GM13977 (cell line): ENCODE data around the gene VSIR.

ENCODE experiments used
- DNase-seq: peaks from one replicate; pipeline ENCODE4 v3.0.0; 2012; ENCODE audit warnings: low spot score
- in situ Hi-C: fragments of 300-500 bp; cut with MboI; formaldehyde crosslinking; loops from one replicate; pipeline ENCODE4 v1.12.0; 2022; ENCODE audit warnings: low sequenced_read_pairs, low pct_unique_long_range_greater_than_20kb, mixed read lengths, inconsistent platforms; ENCODE audit not compliant: unreplicated experiment
- TF ChIP-seq, protein P1 (sequence below): IDR thresholded peaks from 2 replicates; pipeline ENCODE4 v1.5.1; 2012; ENCODE audit warnings: mild to moderate bottlenecking, control low read depth; ENCODE audit not compliant: insufficient read depth; ENCODE audit errors: extremely low read depth, missing control alignments

The VSIR gene

DNA sequence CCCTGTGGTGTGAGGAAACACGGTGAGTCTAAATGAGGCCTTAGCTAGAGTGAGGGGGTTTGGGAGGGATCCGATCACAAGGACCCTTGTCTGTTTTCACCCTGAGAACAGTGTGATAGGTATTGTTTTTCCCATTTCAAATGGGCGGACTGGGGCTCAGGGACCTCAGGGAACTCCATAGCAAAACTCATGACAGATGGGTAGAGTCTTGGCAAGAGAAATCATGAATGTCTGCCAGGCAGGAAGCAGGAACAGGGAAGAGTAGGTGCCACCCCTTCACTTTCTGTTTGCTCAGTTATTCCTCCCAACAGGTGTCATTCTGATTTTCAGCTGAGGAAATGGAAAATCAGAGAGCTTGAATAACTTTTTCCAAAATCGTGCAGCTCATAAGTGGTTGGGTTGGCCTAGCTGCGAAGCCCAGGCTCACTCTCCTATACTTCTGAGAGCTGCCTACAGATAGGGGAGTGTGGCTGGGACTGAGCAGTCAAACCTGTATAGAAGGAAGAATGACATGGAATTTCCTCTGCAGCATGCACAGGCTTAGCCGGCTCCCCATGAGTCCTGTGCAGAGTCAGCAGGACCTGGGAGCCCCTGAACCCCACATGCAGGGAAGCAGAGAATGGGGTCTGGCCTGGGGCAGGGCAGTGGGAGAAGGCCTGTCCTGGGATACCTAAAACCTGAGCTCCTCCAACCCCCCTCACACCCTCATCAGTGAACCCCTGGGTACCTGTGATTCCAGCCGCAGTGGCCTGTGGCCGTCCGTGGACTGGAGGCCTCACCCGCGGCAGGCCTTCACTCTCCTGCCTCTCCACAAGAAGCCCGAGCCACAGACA is 36.1 kb downstream of the VSIR start:
- in situ Hi-C loops, result no loop called here
- DNase-seq, result no peak
- TF ChIP-seq, protein P1, sequence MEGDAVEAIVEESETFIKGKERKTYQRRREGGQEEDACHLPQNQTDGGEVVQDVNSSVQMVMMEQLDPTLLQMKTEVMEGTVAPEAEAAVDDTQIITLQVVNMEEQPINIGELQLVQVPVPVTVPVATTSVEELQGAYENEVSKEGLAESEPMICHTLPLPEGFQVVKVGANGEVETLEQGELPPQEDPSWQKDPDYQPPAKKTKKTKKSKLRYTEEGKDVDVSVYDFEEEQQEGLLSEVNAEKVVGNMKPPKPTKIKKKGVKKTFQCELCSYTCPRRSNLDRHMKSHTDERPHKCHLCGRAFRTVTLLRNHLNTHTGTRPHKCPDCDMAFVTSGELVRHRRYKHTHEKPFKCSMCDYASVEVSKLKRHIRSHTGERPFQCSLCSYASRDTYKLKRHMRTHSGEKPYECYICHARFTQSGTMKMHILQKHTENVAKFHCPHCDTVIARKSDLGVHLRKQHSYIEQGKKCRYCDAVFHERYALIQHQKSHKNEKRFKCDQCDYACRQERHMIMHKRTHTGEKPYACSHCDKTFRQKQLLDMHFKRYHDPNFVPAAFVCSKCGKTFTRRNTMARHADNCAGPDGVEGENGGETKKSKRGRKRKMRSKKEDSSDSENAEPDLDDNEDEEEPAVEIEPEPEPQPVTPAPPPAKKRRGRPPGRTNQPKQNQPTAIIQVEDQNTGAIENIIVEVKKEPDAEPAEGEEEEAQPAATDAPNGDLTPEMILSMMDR, result no peak

DNA sequence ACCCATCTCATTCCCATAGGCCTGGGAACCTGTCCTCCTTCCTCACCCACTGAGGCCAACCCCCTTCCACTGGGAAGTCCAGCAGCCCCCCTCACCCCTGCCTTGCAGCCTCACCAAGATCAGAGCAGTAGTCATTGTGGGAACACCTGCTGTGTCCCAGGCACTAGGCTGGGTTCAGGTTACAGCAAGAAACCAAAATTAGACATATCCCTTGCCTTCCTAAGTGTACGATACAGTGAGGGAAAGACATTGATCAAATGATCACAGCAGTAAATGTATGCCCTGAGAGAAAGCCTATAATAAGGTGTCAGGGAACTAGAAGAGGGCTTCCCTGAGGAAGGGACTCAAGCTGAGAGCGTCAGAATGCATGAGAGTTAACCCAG is 36.8 kb downstream of the VSIR start:
- in situ Hi-C loops, result no loop called here
- TF ChIP-seq, protein P1, result no peak
- no peak for DNase-seq

DNA sequence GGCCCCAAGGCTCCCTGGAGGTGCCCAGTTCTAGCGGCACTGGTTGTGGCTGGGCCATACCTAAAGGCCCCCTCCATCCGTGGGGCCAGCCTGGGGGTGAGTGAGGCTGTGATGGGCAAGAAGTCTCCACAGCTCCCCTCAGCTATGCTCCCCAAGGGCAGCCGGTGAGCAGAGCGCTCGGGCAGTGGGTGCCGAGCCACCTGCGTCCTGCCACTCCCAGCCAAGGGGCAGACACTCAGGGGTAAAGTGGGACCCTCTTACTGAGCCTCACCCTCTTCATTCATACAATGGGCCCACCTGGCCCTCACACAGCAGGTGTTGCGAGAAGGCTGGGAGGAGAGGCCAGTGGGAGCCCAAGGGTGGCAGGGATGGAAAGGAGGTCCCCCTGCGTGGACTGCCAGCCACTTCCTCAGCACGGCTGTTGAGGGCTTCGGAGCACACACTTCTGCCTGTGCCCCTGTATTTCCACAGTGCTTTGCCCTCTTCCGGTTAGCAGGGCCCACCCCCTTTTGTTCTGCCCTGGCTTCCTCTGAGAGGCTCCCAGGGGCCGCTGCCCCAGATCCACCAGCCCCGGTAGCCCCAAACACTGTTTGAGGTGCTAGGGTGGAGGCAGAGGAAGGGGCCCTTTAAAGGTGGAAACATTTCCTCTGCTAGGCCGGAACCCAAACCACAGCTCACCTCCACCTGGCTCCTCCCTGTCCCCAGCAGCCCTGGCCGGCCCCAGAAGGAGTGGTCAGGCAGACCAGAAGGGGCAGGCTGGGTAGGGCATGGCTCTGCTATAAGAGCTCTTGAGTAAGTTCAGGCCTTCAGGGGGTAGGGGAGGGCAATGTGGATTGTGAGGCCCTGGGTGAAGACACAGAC is 37.4 kb downstream of the VSIR start:
- TF ChIP-seq, protein P1, result no peak
- in situ Hi-C loops, result no loop called here
- no peak for DNase-seq

DNA sequence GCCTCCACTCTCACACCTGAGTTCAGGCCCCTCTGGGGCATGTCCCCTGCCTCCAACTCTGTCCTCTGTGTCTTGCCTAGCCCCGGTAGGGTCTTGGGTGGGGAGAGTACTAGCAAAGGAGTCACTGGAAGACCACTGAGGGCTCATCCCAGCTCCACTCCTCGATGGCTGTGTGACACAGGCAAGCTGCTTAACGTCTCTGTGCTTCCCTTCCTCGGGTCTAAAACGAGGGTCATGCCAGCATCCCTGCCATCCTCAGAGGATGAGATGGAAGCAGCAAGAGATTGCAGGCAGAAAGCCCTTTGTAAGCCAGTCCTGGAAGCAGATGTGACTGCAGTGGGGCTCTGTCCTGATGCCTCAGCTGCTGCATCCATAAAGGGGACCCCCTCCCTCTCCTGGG is 38.5 kb downstream of the VSIR start:
- no peak for DNase-seq
- in situ Hi-C loops, result no loop called here
- TF ChIP-seq, protein P1, result no peak

DNA sequence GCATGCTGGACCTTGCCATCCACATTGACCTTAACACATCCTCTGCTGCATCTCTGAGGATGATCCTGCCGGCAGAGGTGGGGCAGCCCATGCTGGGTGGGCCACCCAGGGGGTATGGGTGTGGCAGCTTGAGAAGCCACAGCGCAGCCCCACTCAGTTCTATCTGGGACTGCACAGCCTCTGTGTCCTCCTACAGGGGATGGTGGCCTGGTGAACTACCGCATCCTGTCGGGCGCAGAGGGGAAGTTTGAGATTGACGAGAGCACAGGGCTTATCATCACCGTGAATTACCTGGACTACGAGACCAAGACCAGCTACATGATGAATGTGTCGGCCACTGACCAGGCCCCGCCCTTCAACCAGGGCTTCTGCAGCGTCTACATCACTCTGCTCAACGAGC is 41.5 kb downstream of the VSIR start:
- no peak for DNase-seq
- TF ChIP-seq, protein P1, result no peak
- in situ Hi-C loops, result no loop called here

DNA sequence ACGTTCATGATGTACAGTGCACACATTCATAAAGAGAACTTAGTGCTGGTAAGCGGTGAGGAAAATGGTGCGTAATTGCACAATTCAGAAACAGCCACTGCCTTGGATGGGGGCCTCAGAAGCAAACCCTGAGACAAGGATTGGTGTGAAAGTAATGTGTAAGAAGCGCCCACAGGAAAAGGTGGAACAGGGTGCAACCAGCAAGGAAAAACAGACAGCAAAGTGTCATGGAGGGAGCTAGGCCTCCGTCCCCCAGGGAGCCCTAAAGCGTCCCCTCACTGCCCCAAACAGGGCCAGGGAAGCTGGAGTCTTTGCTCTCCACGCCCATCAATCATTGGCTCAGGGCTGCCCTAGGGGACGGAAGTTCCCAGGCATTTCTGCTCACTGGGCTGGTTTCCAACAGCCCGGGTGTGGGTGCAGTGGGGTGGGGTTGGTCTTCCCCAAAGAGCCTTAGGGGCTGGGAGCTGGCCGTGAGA is 44.1 kb downstream of the VSIR start:
- no peak for DNase-seq
- in situ Hi-C loops, result no loop called here

More for the DNA sequence above, 44.1 kb downstream of the VSIR start:
- TF ChIP-seq, protein P1, result no peak
